GM21381 (cell line): ENCODE measurements around the gene TP53AIP1.

Experiments used
- ATAC-seq: cut with Tn5 transposase; IDR thresholded peaks from one replicate; pipeline ENCODE4 v1.9.1; 2021; ENCODE audit warnings: mild to moderate bottlenecking, moderate library complexity; ENCODE audit not compliant: unreplicated experiment

The TP53AIP1 gene

GRCh38 chr11:128891913-128892398 is 50.7 kb downstream of the TP53AIP1 start:
- ATAC-seq: no peak

- no peak for ATAC-seq
Measured at GRCh38 chr11:128890543-128891368, 51.9 kb downstream of the TP53AIP1 start, which contains the start of gene KCNJ5. Gene KCNJ5 (plus strand): TSS chr11:128891356. CDS start chr11:128911274, 19,918 bp downstream.

GRCh38 chr11:128890216-128890542 is 52.5 kb downstream of the TP53AIP1 start:
- no peak for ATAC-seq

- no peak for ATAC-seq
Measured at GRCh38 chr11:128889657-128890213, 52.9 kb downstream of the TP53AIP1 start.

GRCh38 chr11:128888034-128888985 is 54.4 kb downstream of the TP53AIP1 start:
- no peak for ATAC-seq

- ATAC-seq: no peak
Measured at GRCh38 chr11:128886406-128887124, 56.1 kb downstream of the TP53AIP1 start.
